ENCODE measurements around the gene TRAPPC12.

The TRAPPC12 gene

DNA sequence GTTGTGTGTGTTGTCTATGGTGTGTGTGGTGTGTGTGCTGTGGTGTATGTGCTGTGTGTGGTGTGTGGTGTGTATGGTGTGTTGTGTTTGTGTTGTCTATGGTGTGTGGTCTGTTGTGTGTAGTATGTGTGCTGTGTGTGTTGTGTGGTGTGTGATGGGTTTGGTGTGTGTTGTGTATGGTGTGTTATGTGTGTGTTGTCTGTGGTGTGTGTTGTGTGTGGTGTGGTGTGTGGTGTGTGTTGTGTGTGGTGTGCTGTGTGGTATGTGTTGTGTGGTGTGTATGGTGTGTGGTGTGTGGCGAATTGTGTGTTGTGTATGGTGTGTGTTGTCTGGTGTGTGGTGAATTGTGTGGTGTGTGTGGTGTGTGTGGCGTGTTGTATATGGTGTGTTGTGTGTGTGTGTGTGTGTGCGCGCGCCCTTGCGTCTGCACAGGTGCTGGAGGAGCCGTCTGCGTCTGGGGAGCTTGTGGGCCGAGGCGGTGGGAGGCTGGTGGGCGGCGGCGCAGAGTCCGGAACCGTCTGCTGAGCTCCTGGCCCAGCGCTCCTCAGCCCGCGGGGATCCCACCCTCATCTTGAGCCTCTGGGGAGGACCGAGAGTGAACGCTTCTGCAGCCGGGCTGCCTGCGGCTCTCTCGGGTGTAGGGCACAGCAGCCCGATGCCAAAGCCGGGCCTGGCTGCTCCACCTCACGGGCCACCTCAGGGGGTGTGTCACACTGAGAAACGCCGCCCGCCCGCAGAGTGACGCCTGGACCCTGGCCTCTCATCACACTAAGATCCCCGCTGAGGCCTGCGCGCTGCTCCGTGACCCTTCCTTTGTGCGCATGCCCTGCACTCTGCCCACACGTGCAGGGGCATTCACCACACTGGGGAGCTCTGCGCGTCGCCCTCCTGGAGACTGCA is 148.6 kb downstream of the TRAPPC12 start:
- no peaks in the 10 kb centered on the region for H3K4me1 ChIP-seq (ENCODE audit: control insufficient read depth, low read length)
- no peaks in the 10 kb centered on the region for H3K27me3 ChIP-seq (ENCODE audit: control insufficient read depth, low read length)
- no peak overlapping the region for H3K27ac ChIP-seq (ENCODE audit: low read depth, low read length)
- no peak overlapping the region for H3K4me3 ChIP-seq (ENCODE audit: low read length)
- H4K20me1 ChIP-seq (ENCODE audit: control insufficient read depth, insufficient read depth, low read depth, low read length): no peaks in the 10 kb centered on the region
- H3K9me3 ChIP-seq (ENCODE audit: control insufficient read depth, insufficient read depth, low read length): no peaks in the 10 kb centered on the region
- no peaks in the 10 kb centered on the region for H3K79me2 ChIP-seq (ENCODE audit: control insufficient read depth, low read length)
- no peak overlapping the region for H3K4me2 ChIP-seq (ENCODE audit: low read length)
- TF ChIP-seq EZH2phosphoT487 (IDR thresholded peaks at IDR 0.05; ENCODE audit: borderline replicate concordance, low read length): no peak
- TF ChIP-seq, protein P1, sequence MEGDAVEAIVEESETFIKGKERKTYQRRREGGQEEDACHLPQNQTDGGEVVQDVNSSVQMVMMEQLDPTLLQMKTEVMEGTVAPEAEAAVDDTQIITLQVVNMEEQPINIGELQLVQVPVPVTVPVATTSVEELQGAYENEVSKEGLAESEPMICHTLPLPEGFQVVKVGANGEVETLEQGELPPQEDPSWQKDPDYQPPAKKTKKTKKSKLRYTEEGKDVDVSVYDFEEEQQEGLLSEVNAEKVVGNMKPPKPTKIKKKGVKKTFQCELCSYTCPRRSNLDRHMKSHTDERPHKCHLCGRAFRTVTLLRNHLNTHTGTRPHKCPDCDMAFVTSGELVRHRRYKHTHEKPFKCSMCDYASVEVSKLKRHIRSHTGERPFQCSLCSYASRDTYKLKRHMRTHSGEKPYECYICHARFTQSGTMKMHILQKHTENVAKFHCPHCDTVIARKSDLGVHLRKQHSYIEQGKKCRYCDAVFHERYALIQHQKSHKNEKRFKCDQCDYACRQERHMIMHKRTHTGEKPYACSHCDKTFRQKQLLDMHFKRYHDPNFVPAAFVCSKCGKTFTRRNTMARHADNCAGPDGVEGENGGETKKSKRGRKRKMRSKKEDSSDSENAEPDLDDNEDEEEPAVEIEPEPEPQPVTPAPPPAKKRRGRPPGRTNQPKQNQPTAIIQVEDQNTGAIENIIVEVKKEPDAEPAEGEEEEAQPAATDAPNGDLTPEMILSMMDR (IDR thresholded peaks at IDR 0.05; ENCODE audit: low read depth, low read length, poor library complexity, severe bottlenecking): no peak
- no peaks in the 10 kb centered on the region for H3K9me2 ChIP-seq (replicated peaks; ENCODE audit: control insufficient read depth, low read length)
- peaks cover 4% of the 10 kb centered on the region; the same call in 1 of the 2 replicates for H3F3A ChIP-seq (ENCODE audit: control insufficient read depth, insufficient read depth)
- no peaks in the 10 kb centered on the region; the same call in 1 of the 2 replicates for H3K36me3 ChIP-seq (ENCODE audit: control insufficient read depth, low read length)
